Hematopoietic multipotent progenitor cell (in vitro differentiated cells): ENCODE measurements around the gene SEPTIN5. TPM values are rescaled to one million over a fixed set of nuclear protein-coding genes. Genes with fewer than 3 reads are reported as not detected.

Source experiments
- DNase-seq, 3 donors: peaks; one replicate each; pipeline ENCODE4 v3.0.0-alpha.2; 2011 to 2015; ENCODE audit warnings: low read depth in 2 of 3, low spot score in 2 of 3
- total RNA-seq: library from RNA; depleted of rRNA; stranded (reverse); fragments of >200 nt; gene quantifications from one replicate; pipeline ENCODE4 v1.2.3, GENCODE V29; 2012

Gene SEPTIN5
- total RNA-seq, 1 donor, result 79.4 TPM

DNA sequence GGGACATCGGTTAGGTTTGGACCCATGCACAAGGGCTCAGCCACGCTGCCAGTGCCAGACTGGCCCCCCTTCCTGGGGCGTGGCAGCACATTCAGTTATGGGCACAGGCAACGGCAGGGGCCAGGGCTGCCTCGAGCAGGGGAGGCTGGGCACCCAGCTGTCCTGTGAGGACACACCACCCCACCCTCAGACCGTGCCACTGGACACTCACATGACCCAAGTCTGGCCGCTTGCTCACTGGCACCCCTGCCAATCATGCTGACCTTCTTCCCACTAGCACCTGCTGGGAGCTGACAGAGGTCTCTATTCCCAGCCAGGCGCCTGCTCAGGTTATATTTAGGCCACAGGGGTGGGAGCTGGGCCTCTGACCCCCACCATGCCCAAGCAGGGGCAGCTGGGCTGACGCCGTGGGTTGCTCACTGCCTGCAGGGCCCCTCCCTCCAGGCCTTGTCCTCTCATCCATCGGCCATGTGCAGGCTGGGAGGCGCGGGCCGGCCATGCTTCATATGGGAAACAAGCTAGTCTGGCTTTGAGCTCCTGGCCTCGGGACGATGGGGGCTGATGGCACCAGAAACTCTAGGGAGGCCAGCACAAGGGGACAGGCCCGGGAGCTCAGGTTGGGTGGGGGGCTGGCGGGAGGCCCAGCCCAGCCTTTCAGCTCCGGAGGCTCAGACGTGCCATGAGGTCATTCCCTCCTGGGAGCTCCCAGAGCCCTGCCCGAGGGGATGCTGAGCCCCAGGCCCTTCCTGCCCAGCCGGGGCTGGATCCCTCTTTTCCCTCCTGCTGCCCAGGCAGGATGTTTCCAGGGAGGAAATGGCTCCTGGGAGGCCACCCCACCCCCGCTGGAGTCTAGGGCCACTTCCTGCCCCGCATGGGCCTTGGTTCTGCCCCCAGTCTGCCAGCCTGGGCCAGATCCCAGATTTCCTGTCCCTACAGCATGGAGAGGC, 31.1 kb downstream of the SEPTIN5 start:
- DNase-seq, result no peak

DNA sequence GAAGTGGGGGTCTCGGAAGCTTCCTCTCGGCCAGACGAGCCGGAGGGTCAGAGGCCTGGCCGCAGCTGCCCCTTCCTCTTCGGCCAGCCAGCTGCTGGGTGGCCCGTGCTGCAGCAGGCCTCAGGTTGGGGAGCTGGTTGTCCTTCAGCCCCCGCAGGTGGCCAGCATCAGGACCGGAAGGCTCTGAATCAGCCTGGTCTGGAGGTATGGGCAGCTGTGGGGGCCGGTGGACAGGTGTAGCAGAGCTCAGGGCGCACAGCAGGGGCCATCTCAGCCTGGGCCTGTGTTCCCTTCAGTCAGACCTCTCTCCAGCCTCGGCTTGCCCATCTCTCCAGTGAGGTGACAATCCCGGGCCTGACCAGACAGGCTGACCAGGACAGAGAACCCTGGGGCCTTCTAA, 32.4 kb downstream of the SEPTIN5 start:
- no peak for DNase-seq

DNA sequence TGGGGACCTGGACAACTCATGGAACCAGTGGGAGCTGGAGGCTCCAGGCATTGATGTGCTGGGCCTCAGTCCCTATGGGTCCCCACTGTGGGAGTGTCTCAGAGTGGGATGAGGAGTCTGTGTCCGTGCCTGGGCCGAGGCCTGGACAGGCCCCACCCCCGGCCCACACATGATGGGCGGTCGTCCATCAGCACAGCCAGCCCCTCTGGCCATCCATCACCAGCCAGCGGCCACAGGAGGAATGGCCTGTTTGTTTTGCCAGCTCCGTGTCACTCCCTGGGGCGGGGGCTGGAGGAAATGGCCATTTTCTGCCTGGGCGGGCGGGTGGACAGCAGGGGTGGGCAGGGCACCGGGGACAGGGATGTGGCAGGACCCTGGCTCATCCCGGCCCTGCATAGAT, 33.2 kb downstream of the SEPTIN5 start:
- DNase-seq, result no peak

DNA sequence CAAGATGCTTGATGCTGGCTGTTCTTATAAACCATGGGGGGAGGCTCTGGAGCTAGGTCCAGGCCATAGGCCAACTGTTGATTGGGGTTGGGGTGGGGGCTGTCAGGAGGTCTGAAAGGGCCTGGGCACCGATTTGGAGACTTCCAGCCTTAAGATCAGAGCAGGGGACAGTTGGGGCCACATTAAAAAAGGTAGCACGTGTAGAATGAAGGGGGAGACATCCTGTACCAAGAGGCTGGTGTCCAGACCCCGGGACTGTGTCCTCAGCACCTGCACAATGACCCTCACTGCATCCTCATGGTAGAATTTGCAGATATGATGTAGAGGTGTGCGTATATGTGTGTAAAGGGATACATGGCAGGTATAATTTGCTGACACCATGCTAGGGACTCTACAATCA, 33.8 kb downstream of the SEPTIN5 start:
- no peak for DNase-seq

DNA sequence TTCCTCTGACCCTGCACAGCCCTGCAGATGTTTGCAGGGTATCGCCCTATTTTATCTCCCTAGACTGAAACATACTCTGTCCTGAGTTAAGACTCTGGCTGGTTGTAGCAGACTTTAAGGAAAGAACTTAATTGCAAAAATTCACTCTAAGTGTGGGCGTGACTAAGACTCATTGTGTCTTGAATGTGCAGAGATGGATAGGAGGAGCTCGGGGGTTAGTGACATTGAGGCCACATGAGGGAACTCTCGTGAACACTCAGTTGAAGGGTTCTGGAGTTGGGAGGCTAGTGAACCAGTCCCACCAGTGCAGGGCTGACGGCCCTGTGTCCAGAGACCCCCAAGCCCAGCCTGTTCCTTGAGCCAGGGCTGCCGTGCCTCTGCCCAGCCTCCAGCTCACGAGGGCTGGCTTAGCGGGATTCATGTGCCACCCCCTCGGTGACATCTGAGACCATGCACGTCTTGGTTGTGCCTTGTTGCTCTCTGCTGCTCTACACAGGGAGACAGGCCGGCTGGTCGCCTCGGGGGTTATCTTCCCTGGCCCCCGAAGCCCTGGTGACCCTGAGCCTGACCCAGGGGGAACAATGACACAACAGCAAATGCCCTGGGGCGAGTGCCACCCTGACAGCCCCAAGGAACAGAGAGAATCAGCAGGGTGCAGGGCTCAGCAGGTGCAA, 34.8 kb downstream of the SEPTIN5 start:
- DNase-seq, result no peak

DNA sequence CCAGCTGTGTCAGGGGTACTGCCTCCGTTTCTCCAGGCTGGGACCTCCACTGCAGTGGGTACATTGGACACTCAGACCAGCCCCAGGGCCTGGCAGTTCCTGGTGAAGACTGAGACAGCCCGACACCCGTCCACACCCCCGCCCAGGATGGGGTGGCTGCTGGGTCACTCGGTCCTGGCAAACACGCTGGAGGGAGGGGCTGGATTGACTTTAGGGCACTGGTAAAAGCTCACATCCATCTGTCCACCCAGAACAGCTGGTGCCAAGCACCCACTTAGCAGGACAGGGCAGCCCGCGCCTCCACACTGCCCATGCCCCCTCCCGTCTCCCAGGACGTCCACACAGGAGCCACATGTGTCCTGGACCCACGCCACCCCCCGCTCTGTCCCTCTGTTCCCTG, 35.6 kb downstream of the SEPTIN5 start:
- DNase-seq, result no peak

DNA sequence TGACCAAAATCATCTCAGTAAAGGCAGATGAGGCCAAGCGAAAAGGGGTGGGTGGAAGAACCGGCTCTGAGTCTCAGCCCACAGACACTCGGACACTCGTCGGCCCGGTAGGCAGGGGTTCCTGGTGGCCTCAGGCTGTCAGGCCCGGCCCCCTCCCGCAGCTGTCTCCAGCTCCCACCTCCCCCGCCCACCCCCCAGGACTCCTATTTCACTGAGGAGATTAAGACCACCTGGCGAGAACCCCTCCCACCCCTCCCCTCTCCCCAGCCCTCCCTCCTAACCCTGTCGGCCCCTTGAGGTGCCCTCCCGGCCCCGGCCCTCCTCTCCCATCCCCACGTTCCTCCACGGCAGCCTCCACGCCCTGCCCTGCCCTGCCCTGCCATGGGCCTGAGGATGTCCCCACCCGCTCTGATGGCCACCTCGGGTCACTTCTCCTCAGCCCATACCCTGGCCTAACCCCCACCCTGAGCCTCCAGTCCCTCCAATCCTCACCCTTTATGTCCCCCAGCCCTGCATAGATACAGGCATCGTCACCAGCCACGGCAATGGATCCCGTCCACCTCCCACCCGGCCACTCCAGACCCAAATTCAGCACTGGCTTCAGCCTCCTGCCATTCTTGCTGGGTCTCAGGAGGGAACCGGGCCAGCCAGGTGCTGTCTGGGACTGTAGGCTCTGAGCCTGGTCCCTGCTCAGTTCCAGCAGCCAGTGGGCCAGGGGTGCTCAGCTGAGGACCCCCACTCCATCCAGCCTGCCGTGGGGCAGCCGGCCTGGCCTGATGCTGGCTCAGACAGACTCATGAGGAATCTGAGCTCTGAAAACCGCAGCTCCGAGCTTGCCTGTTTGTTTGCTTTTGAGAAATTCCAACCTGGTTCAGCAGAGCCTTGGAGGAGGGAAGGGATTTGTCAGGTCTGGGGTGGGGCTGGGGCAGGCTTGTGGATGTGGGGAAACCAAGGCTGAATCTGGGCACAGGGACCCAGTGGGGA, 36.5 kb downstream of the SEPTIN5 start:
- DNase-seq, result no peak

DNA sequence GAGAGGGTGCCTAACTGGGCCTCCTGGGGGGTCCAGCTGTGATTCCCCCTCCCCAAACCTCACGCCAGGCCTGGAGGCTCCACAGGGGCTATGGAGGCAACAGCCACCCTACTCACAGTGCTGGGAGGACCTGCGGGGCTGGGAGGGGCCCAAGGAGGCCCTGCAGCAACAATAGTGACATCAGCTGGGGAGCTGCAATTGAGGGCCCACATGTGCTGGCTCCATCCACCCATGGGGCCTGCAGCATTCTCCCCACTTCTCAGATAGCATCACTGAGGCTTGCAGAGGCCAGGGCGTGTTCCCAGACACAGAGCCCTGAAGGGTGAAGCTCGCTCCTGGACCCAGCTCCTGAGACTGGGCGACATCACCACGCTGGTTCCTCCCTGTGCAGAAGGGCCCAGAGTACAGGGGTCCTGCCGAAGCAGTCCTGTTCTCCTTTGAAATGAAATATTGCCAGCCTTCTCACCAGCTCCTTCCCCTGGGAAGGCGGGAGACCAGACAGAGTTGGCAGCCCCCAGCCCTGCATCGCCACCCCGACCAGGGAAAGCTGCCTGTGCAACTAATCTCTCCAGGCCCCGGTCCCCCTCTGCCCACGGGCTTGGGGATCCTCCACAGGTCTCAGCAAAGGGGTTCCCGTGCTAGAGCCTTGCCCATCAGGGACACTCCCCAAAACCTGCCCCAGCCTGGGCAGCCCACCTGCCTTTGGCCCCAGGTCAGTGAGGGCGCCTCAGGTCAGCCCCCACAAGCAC, 37.4 kb downstream of the SEPTIN5 start:
- DNase-seq, result no peak

DNA sequence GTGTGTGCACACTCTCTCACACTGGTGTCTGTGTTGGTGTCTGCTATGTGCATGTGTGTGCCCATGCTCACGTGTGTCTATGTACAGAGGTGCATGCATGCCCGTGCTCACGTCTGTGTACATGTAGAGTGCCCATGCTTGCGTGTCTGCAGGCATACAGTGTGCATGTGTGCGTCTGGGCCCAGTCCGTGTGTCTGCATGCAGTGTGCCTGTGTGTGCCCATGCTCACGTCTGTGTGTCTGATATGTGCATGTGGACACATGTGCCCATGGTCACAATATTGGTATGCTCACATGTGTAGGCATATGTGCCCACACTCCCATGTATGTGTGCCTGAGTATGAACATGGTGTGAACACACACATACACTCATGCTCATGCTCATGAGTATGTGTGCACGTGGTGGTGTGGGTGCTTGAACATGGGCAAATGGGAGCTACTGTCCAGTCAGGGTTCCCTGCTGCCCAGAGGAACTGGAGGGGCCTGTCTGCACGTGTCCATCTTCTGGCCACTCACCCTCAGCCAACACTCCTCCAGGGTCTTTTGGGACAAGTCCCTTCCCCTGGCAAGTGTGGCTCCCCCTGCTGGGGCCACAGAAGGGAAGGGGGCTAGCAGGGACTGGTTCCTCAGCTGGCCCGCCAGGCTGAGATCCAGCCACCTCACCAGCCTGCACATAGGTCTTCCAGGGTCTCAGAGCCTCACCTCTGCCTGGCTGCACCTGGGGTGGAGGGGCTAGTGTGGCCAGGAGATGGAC, 39.0 kb downstream of the SEPTIN5 start:
- DNase-seq, result no peak

DNA sequence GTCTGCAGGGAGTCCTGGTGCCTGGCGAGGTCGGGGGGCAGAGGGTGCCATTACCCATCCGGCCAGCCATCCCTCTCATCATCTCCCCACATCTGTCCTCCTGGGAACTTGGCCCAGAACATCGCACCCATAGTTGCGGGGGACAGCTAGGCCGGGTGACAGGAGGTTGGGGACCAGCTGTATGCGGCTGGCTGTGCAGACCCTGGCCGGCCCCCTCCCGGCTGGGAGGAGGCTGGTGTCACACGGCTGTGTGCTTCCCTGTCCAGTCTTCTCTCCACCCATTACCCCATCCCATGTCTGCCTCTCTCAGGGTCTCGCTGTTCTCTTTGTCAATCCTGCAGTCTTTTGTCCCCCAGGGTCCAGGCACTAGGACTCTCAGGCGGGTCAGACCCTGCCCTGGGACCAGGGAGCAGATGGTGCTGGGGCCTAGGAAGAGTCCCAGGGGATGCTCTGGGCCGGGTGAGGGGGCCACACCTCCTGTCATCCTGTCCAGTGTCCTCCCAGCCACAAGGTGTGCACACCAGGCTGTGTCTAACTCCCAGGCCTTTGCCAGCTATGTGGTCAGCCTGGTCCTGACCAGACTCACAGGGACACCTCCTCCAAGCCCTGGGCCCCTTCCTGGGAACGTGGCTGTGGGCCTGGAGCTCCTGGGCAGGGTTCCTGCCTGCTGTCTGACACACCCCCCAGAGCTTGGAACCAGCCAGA, 39.8 kb downstream of the SEPTIN5 start:
- DNase-seq, result no peak

DNA sequence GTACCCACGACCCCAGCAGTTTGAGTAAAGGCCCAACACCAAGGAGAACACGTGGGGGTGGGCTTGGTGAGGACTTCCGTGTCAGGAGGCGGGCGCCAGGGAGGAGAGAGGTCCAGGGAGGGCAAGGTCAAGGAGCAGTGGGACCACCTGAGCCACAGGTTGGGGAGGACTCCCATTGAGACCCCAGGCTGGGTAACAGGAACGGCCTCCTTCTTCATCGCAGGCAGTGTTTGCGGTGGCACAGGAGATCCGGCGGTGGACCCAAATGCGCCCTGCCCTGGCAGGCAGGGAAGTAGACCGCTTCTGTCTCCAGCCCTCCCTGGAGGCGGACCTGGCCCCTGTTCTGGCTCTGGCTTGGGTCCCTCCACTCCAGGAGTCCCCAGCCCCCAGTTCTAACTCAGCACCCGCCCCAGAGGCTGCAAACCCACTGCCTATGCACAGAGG, 40.4 kb downstream of the SEPTIN5 start:
- DNase-seq, result no peak

DNA sequence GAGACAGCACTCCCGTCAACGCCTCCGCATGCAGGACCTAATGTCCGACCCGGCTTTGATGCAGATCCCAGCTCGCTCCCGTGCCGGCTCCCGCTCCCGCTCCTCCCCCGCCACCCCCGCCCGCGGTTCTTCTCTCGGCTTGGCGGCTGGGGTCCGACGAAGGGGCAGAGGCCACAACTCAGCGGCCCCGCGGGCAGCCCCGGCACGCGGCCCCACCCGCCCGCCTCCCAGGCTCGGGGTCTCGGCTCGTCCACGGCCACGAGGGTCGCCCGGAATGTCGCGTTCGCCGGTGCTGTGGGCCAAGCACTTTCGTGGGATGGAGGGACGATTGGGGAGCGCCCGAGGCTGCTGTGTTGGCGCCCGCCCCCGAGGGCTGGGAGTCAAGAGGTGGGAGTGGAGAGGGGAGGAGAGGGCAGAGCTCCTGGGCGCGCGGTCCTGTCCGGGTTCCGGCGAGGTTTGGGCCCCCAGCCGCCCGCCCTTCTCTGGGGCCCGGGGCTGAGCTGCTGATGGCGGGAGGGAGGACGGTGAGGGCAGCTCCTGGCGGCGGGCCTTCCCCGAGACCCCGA, 40.9 kb downstream of the SEPTIN5 start:
- no peak for DNase-seq

DNA sequence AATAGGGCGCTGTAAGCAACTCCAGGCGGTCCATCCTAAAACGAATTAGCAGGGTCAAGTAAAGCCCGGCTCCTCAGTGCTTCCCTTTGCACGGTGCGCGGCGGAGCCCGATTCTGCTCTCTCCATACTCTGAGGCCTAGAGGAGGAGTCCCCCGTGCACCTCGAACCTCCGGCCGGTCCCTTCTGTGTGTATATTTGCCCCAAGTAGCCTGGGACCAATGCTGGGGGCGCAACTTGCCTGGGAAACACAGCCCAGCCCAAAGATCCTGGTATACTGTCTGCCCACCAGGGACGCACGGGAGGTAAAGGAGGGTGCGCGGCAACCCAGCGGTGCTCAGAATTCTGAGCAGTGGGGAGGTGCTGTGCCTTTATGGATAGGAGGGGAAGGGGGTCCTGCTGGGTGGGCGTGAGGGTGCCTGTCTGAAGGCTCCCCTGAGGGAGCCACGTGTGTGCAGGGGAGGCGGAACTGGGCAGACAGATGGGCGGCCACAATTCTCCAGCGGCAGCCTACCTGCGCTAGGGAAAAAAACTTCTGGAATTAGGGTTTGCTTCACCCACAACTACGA, 41.5 kb downstream of the SEPTIN5 start:
- DNase-seq, result no peak

DNA sequence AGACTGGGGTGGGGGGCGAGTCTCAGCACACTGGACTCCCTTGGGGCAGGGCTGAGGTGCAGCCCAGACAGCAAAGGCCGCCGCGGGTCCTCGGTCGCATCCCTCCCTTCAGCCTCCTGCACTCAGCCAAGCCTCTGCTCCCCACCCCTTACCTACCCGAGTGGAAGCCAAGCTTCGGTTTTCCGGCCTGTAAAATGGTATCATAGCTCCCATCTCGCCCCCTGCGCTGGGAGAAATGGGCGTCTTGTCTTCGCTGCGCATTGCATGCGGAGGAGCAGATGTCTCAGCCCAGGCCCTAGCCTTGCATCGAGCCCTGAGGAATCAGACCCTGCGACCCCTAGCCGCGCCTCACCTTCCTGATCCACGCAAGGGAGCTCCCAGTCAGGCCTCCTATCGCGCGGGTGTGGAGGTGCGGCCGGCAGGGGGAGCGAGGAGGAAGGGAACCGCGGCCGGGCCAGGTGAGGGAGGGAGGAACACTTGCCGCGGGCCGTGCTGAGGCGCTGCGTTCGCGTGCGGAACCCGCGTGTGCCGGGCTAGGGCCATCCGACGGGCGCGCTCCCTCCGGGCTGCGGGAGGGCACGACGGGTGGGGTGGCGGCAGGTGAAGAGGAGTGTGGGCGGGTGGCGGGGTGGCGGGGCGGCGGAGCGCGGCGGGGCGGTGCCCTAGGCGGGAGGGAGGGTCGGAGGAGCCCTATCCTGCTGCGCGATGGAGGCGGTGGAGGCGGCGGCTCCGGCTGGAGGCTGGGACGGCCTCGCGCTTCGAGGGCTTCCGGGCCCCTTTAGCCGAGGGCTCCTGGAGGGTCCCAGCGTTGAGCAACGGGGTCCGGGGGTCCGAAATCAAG, 42.2 kb downstream of the SEPTIN5 start:
- peak; percentile 36 to 49 (median 49) for DNase-seq

DNA sequence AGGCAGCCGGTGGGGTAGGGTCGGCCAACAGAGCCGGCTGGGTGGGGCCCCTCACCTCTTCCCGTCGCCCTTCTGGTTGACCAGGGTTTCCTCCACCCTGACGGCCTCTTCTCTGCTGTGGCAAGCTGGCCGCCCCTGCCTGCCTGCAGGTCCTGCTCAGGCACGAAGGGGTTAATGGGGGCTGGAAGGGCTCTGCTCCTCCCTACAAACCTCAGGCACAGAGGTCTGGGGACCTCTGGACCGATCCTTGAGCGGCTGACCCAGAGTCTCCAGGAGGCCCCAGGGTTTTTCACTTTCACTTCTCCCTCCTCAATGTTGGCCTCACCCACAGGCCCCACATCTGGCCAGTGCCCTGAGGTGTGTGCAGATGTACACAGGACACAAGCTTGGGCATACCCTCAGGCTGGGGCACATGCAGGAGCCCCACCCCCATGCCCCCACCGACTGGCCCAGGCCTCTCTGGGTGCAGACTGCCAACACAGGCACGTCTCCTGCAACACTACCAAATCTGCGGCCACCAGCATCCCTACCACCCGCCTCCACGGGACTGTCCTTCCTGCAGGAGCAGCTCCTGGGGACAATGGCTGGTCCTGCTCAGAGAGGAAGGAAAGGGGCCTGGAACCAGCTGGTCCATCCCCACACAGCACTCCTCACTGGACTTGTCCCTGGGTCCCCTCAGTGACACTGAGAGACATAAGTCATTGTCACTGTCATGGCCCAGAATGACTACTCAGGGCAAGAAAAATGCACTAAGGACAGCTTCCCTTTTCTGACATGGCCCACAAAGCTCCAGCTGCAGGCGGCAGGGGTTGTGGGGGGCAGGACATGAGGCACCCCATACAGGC, 43.1 kb downstream of the SEPTIN5 start:
- peak in 1 of 3 donors; percentile 52 for DNase-seq
